Measurements from ENCODE around the gene FCSK.
A peak's percentile ranks its signal among the peaks of the same experiment; 100 is the strongest.
"Not testable (repeated sequence)": the region's sequence is repeated elsewhere in the genome, so short reads cannot be mapped to it uniquely, and the experiment has no call there.

FCSK gene

DNA sequence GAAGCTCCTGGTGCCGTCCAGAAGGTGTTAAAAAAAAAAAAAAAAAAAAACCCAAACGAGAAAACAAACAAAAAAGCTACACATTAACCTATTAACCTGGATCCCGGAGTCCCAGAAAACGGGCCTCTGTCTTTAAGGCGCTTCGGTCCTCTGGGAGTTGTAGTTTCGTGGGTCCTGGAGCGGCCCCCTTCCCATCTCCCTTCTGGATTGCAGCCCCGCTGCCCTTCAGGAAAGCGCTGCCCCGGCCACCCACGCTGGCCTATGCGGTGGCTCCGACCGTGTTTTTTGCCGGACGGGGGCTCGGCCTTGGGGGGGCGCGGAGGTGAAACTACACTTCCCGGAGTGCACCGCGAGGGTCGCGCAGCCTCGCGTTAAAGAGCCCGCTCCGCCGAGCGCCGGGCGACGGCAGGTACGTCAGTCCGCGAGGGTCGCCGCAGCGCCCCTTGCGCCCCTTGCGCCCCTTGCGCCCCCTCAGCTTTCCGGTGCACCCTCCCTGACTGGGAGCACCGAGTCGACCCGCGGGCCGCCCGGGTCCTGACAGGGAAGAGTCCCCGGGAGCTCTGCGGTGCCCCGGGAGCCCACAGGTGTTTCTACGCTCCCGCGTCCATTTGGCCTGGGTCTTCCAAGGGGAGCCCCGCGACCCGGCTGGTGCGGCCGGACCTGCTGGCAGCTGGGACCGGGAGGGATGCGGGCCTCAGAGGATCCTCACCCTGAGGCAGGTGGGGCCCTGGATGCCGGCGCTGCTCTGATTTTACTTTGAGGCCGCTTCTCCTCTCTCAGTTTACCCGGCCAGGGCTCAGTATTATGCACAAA, at the start of gene FCSK:
FCSK (plus strand) TSS at position 374 of the 813 bp plus-strand sequence. CDS start 8,596 bp downstream, outside the sequence.
- peak; percentile 52 for DNase-seq (ENCODE audit: low read depth)

GRCh38 chr16:70406104-70406503, 48.3 kb upstream of the FCSK start:
- not testable (repeated sequence) for DNase-seq (ENCODE audit: low read depth)

GRCh38 chr16:70407811-70408274, 46.6 kb upstream of the FCSK start:
- no peak for DNase-seq (ENCODE audit: low read depth)

- DNase-seq (ENCODE audit: low read depth): no peak
Measured at GRCh38 chr16:70410734-70411133, 43.7 kb upstream of the FCSK start.

GRCh38 chr16:70412385-70412784, 42.0 kb upstream of the FCSK start:
- DNase-seq (ENCODE audit: low read depth): no peak

DNA sequence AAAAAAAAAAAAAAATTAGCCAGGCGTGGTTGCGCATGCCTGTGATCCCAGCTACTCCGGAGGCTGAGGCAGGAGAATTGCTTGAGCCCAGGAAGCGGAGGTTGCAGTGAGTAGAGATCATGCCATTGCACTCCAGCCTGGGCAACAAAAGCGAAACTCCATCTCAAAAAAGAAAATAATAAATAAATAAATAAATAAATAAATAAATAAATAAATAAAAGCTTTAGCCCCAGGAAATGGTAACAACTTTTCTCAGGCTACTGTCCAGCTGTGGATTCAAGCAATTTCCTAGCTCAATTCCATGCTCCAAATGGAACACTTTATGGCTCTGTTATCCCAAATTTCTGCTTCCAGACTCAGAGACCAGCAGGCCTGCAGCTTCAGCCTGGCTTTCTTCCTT, 40.8 kb upstream of the FCSK start:
- not testable (repeated sequence) for DNase-seq (ENCODE audit: low read depth)

- no peak for DNase-seq (ENCODE audit: low read depth)
Measured at GRCh38 chr16:70416748-70417616, 37.4 kb upstream of the FCSK start.

GRCh38 chr16:70417661-70418060, 36.7 kb upstream of the FCSK start:
- no peak for DNase-seq (ENCODE audit: low read depth)

- DNase-seq (ENCODE audit: low read depth): no peak
Measured at GRCh38 chr16:70418274-70418992, 36.0 kb upstream of the FCSK start.

GRCh38 chr16:70418993-70419318, 35.4 kb upstream of the FCSK start:
- DNase-seq (ENCODE audit: low read depth): no peak

- DNase-seq (ENCODE audit: low read depth): no peak
Measured at GRCh38 chr16:70419384-70420327, 34.7 kb upstream of the FCSK start.

GRCh38 chr16:70421014-70421413, 33.4 kb upstream of the FCSK start:
- no peak for DNase-seq (ENCODE audit: low read depth)

DNA sequence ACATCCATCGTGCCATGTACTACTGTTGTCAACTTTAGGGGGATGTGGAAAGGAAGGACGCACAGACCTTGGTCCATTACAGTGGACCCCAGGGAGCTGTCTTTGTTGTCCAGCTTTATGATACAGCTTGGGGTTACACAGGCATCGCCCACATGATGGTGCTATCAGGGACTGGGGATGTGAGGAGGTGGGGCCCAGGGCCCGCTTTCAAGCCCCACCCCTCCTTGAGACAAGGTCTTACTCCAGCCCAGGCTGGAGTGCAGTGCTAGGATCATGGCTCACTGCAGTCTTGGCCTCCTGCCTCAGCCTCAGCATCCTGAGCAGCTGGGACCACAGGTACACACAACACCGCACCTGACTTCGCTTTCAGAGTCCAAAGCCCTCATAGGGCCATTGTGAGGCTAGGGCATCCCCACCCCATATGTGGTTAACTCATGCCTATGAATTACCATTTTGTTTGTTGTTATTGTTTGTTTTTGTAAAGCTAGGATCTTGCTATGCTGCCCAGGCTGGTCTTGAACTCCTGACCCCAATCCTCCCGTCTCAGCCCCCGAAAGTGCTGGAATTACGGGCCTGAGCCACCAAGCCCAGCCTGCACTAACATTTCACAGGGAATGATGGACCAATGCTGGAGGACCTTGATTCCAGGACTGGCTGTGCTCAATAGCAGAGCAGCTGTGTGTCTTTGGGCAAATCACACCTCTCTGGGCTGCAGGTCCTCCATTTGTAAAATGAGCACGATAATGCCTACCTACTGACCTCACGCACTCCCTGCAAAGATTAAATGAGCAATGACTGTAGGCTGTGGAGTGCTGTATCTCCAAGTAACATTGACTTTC, 32.7 kb upstream of the FCSK start:
- no peak for DNase-seq (ENCODE audit: low read depth)

DNA sequence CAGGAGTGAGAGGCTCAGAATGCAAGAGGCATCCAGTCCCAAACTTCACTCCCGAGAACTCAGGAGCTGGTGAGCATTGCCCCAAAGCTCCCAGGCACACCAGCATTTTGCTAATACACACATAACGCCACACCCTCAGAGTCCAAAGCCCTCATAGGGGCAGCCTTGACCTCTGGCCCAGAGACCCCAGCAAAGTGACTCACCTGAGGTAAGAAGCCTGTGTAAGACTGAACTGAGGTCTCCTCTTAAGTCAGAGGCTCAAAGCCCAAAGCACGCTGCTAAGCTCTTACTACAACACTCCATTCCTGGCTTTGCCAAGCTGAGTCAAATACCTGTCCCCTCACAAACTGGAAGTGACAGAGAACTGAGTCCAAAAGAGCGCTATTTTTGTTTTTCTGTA, 31.9 kb upstream of the FCSK start:
- DNase-seq (ENCODE audit: low read depth): no peak

- no peak for DNase-seq (ENCODE audit: low read depth)
Measured at GRCh38 chr16:70427786-70428177, 26.6 kb upstream of the FCSK start.

GRCh38 chr16:70428178-70428998, 26.0 kb upstream of the FCSK start:
- peak; percentile 19 for DNase-seq (ENCODE audit: low read depth)

DNA sequence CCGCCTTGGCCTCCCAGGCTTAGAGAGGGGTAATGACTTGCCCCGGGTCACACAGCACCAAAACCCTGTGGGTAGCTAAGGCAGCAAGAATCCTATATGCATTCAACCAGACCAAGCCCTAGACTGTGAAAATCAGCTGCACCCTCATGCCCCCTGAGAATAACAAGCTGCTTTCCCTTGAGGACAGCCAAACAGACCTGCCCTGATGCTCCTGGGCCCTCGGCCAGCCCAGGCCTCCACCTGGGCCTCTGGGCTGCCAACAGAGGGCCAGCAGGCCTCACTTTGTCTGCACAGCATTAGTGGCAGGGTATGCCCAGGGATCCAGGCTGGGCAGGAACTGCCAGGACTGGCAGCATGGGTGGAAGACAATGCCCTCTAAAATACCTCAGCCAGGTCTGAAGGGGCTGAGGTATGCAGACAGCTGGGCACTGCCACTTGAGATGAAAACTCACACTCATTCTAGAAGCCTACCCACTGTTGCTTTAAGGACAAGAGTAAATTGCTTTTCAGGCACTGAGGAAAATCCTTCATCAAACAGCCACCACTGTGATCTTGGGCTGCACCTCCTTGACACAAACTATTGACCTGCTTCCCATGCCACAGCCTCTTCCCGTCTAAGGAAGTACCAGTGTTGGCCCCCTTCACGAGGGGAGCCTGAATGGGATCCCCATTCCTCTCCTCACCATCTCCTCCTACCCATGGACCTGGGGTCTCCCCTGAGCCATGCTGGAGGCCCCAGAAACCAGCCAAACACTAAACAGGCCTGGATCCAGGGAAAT, 24.3 kb upstream of the FCSK start:
- no peak for DNase-seq (ENCODE audit: low read depth)

- DNase-seq (ENCODE audit: low read depth): peak; percentile 23
Measured at GRCh38 chr16:70430667-70431536, 23.5 kb upstream of the FCSK start.
